Measurements from ENCODE around the gene OBSCN.

The OBSCN gene

GRCh38 chr1:228346731-228347130 is 138.9 kb downstream of the OBSCN start:
- H3K4me3 ChIP-seq (ENCODE audit: low read depth, low read length) = no peak overlapping the region
- TF ChIP-seq CTCF (IDR thresholded peaks at IDR 0.05; ENCODE audit: insufficient read depth, low read depth, low read length, missing control alignments) = no peak
- no peak for DNase-seq (ENCODE audit: low read depth)

- no peak for DNase-seq (ENCODE audit: low read depth)
- TF ChIP-seq CTCF (IDR thresholded peaks at IDR 0.05; ENCODE audit: insufficient read depth, low read depth, low read length, missing control alignments) = no peak
Observed at GRCh38 chr1:228347181-228347580, 139.3 kb downstream of the OBSCN start.

GRCh38 chr1:228348708-228349467 is 141.0 kb downstream of the OBSCN start:
- H3K4me3 ChIP-seq (ENCODE audit: low read depth, low read length) = no peak overlapping the region
- TF ChIP-seq CTCF (IDR thresholded peaks at IDR 0.05; ENCODE audit: insufficient read depth, low read depth, low read length, missing control alignments) = no peak
- no peak for DNase-seq (ENCODE audit: low read depth)

More at GRCh38 chr1:228347181-228347580, 139.3 kb downstream of the OBSCN start:
- no peak overlapping the region for H3K4me3 ChIP-seq (ENCODE audit: low read depth, low read length)

- no peak for DNase-seq (ENCODE audit: low read depth)
- H3K4me3 ChIP-seq (ENCODE audit: low read depth, low read length) = no peak overlapping the region
- TF ChIP-seq CTCF (IDR thresholded peaks at IDR 0.05; ENCODE audit: insufficient read depth, low read depth, low read length, missing control alignments) = no peak
Observed at GRCh38 chr1:228349701-228350171, 141.9 kb downstream of the OBSCN start.

GRCh38 chr1:228350179-228350742 is 142.4 kb downstream of the OBSCN start:
- no peak for DNase-seq (ENCODE audit: low read depth)
- no peak overlapping the region for H3K4me3 ChIP-seq (ENCODE audit: low read depth, low read length)
- no peak for TF ChIP-seq CTCF (IDR thresholded peaks at IDR 0.05; ENCODE audit: insufficient read depth, low read depth, low read length, missing control alignments)

GRCh38 chr1:228350831-228351781 is 143.3 kb downstream of the OBSCN start:
- H3K4me3 ChIP-seq (ENCODE audit: low read depth, low read length) = no peak overlapping the region
- no peak for TF ChIP-seq CTCF (IDR thresholded peaks at IDR 0.05; ENCODE audit: insufficient read depth, low read depth, low read length, missing control alignments)
- no peak for DNase-seq (ENCODE audit: low read depth)

Measured in GM12865 (cell line).